HEK293 (cell line): ENCODE results near the gene SOX6.

Experiments used
- CTCF ChIA-PET: fragments of 350-600 bp; formaldehyde crosslinking; extraction: SDS; loops from one replicate; lab custom pipeline; 2021; ENCODE audit warnings: antibody characterized with exemption; lab: Yijun Ruan, JAX
- POLR2A ChIA-PET: fragments of 300-600 bp; formaldehyde crosslinking; extraction: SDS; loops from one replicate; lab custom pipeline; 2020; ENCODE audit warnings: antibody characterized with exemption, inconsistent platforms; lab: Yijun Ruan, JAX
- H3K27ac ChIP-seq: fragments of 200-500 bp; sonication (Bioruptor generic); 2 replicates; pipeline ENCODE4 v1.5.1; 2014; ENCODE audit warnings: low read depth, low read length, control low read depth, inconsistent platforms; ENCODE audit errors: extremely low read depth
- H3K36me3 ChIP-seq, 2 experiments: fragments of 200-500 bp in 1 of 2; sonication (Bioruptor generic) in 1 of 2; 1 replicate in 1 of 2; 2 replicates in 1 of 2; pipeline ENCODE4 v1.5.1; 2014 to 2017; ENCODE audit warnings: inconsistent platforms in 2 of 2, low read length in 2 of 2; ENCODE audit not compliant: control insufficient read depth in 2 of 2, insufficient read depth in 1 of 2
- H3K4me1 ChIP-seq: fragments of 200-500 bp; sonication (Bioruptor generic); 2 replicates; pipeline ENCODE4 v1.5.1; 2014; ENCODE audit warnings: mild to moderate bottlenecking, low read length, inconsistent platforms; ENCODE audit not compliant: control insufficient read depth, insufficient read depth
- H3K4me3 ChIP-seq: 2 replicates; pipeline ENCODE4 v1.5.1; 2011; ENCODE audit warnings: low read depth, mild to moderate bottlenecking, control low read depth, low read length, moderate library complexity
- H3K9me3 ChIP-seq: fragments of 200-500 bp; sonication (Bioruptor generic); 2 replicates; pipeline ENCODE4 v1.5.1; 2014; ENCODE audit warnings: low read depth, low read length, inconsistent platforms; ENCODE audit not compliant: control insufficient read depth, insufficient read depth
- HIC1 ChIP-seq: fragments of 450-650 bp; formaldehyde crosslinking; IDR thresholded peaks from 2 replicates; pipeline ENCODE4 v1.5.1; 2016; ENCODE audit warnings: missing biosample characterization, missing genetic modification characterization
- HOXA7 ChIP-seq: sonication (generic); formaldehyde crosslinking; IDR thresholded peaks from 2 replicates; pipeline ENCODE4 v1.8.1; 2022; ENCODE audit warnings: missing genetic modification reagents, borderline replicate concordance
- KLF10 ChIP-seq: fragments of 450-650 bp; IDR thresholded peaks from 2 replicates; pipeline ENCODE4 v1.5.1; 2018; ENCODE audit warnings: missing biosample characterization, mild to moderate bottlenecking, missing genetic modification characterization
- PRDM6 ChIP-seq: fragments of 450-650 bp; formaldehyde crosslinking; IDR thresholded peaks from 2 replicates; pipeline ENCODE4 v1.5.1; 2017; ENCODE audit warnings: missing biosample characterization, missing genetic modification characterization
- RBAK ChIP-seq: fragments of 450-650 bp; formaldehyde crosslinking; IDR thresholded peaks from 2 replicates; pipeline ENCODE4 v1.5.1; 2016; ENCODE audit warnings: missing biosample characterization, missing genetic modification characterization
- SALL2 ChIP-seq: fragments of 450-650 bp; formaldehyde crosslinking; IDR thresholded peaks from 2 replicates; pipeline ENCODE4 v1.5.0; 2017; ENCODE audit warnings: missing biosample characterization, mild to moderate bottlenecking, missing genetic modification characterization, borderline replicate concordance
- ZFHX2 ChIP-seq: fragments of 450-650 bp; formaldehyde crosslinking; conservative IDR thresholded peaks from 2 replicates; pipeline ENCODE4 v1.5.1; 2016; ENCODE audit warnings: missing biosample characterization, missing genetic modification characterization
- ZNF146 ChIP-seq: fragments of 450-650 bp; formaldehyde crosslinking; IDR thresholded peaks from 2 replicates; pipeline ENCODE4 v1.5.1; 2016; ENCODE audit warnings: missing biosample characterization, missing genetic modification characterization
- ZNF2 ChIP-seq: fragments of 450-650 bp; formaldehyde crosslinking; IDR thresholded peaks from 2 replicates; pipeline ENCODE4 v1.5.1; 2016; ENCODE audit warnings: missing biosample characterization, missing genetic modification characterization
- ZNF292 ChIP-seq: fragments of 450-650 bp; formaldehyde crosslinking; IDR thresholded peaks from 2 replicates; pipeline ENCODE4 v1.5.1; 2016; ENCODE audit warnings: low read depth, missing biosample characterization, missing genetic modification characterization, borderline replicate concordance
- ZNF324 ChIP-seq: fragments of 450-650 bp; formaldehyde crosslinking; IDR thresholded peaks from 2 replicates; pipeline ENCODE4 v1.5.1; 2016; ENCODE audit warnings: missing biosample characterization, missing genetic modification characterization
- ZNF350 ChIP-seq: fragments of 450-650 bp; formaldehyde crosslinking; IDR thresholded peaks from 2 replicates; pipeline ENCODE4 v1.5.0; 2017; ENCODE audit warnings: missing biosample characterization, mild to moderate bottlenecking, missing genetic modification characterization
- ZNF354C ChIP-seq: fragments of 450-650 bp; formaldehyde crosslinking; IDR thresholded peaks from 2 replicates; pipeline ENCODE4 v1.5.1; 2016; ENCODE audit warnings: missing biosample characterization, missing genetic modification characterization, low read depth, borderline replicate concordance
- ZNF37A ChIP-seq: fragments of 450-650 bp; IDR thresholded peaks from 2 replicates; pipeline ENCODE4 v1.5.1; 2018; ENCODE audit warnings: missing biosample characterization, missing genetic modification characterization
- ZNF391 ChIP-seq: fragments of 450-650 bp; formaldehyde crosslinking; IDR thresholded peaks from 2 replicates; pipeline ENCODE4 v1.5.1; 2016; ENCODE audit warnings: low read depth, missing biosample characterization, missing genetic modification characterization, borderline replicate concordance
- ZNF473 ChIP-seq: fragments of 450-650 bp; formaldehyde crosslinking; IDR thresholded peaks from 2 replicates; pipeline ENCODE4 v1.5.1; 2017; ENCODE audit warnings: missing biosample characterization, missing genetic modification characterization
- ZNF548 ChIP-seq: fragments of 450-650 bp; formaldehyde crosslinking; IDR thresholded peaks from 2 replicates; pipeline ENCODE4 v1.5.1; 2016; ENCODE audit warnings: missing biosample characterization, missing genetic modification characterization
- ZNF623 ChIP-seq: fragments of 450-650 bp; formaldehyde crosslinking; IDR thresholded peaks from 2 replicates; pipeline ENCODE4 v1.5.1; 2016; ENCODE audit warnings: missing biosample characterization, missing genetic modification characterization
- ZNF658 ChIP-seq: fragments of 450-650 bp; formaldehyde crosslinking; IDR thresholded peaks from 2 replicates; pipeline ENCODE4; 2016; ENCODE audit warnings: missing biosample characterization, missing genetic modification characterization
- ZNF76 ChIP-seq: fragments of 450-650 bp; formaldehyde crosslinking; IDR thresholded peaks from 2 replicates; pipeline ENCODE4; 2016; ENCODE audit warnings: low read depth, missing biosample characterization, missing genetic modification characterization, borderline replicate concordance
- ZNF785 ChIP-seq: fragments of 450-650 bp; formaldehyde crosslinking; IDR thresholded peaks from 2 replicates; pipeline ENCODE4 v1.5.1; 2016; ENCODE audit warnings: missing biosample characterization, missing genetic modification characterization
- ZNF792 ChIP-seq: fragments of 450-650 bp; formaldehyde crosslinking; IDR thresholded peaks from 2 replicates; pipeline ENCODE4 v1.5.1; 2016; ENCODE audit warnings: missing biosample characterization, missing genetic modification characterization
- ZNF837 ChIP-seq: fragments of 450-650 bp; formaldehyde crosslinking; IDR thresholded peaks from 2 replicates; pipeline ENCODE4 v1.5.1; 2016; ENCODE audit warnings: missing biosample characterization, missing genetic modification characterization
- ZSCAN16 ChIP-seq: fragments of 450-650 bp; formaldehyde crosslinking; IDR thresholded peaks from 2 replicates; pipeline ENCODE4 v1.5.1; 2016; ENCODE audit warnings: missing biosample characterization, missing genetic modification characterization
- TF ChIP-seq, protein P1 (sequence below): fragments of 450-650 bp; formaldehyde crosslinking; IDR thresholded peaks from 2 replicates; pipeline ENCODE4 v1.5.1; 2016; ENCODE audit warnings: missing biosample characterization, missing genetic modification characterization
- TF ChIP-seq, protein P2 (sequence below): fragments of 450-650 bp; formaldehyde crosslinking; IDR thresholded peaks from 2 replicates; pipeline ENCODE4 v1.5.0; 2017; ENCODE audit warnings: missing biosample characterization, missing genetic modification characterization, borderline replicate concordance

Gene SOX6

GRCh38 chr11:16356761-16357393 lies 531 bp upstream of the SOX6 start (continued):
- TF ChIP-seq ZNF391: no peak
- no peak for TF ChIP-seq RBAK
- no peak for TF ChIP-seq ZNF292 (tag by site-specific recombination)
- TF ChIP-seq ZSCAN16 (tag by site-specific recombination): no peak

- TF ChIP-seq ZNF658 (tag by site-specific recombination): no peak
- TF ChIP-seq ZNF623 (tag by site-specific recombination): no peak
- TF ChIP-seq, protein P1, sequence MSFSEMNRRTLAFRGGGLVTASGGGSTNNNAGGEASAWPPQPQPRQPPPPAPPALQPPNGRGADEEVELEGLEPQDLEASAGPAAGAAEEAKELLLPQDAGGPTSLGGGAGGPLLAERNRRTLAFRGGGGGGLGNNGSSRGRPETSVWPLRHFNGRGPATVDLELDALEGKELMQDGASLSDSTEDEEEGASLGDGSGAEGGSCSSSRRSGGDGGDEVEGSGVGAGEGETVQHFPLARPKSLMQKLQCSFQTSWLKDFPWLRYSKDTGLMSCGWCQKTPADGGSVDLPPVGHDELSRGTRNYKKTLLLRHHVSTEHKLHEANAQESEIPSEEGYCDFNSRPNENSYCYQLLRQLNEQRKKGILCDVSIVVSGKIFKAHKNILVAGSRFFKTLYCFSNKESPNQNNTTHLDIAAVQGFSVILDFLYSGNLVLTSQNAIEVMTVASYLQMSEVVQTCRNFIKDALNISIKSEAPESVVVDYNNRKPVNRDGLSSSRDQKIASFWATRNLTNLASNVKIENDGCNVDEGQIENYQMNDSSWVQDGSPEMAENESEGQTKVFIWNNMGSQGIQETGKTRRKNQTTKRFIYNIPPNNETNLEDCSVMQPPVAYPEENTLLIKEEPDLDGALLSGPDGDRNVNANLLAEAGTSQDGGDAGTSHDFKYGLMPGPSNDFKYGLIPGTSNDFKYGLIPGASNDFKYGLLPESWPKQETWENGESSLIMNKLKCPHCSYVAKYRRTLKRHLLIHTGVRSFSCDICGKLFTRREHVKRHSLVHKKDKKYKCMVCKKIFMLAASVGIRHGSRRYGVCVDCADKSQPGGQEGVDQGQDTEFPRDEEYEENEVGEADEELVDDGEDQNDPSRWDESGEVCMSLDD (tag by site-specific recombination): no peak
- TF ChIP-seq ZNF324 (tag by site-specific recombination): no peak
- TF ChIP-seq, protein P2, sequence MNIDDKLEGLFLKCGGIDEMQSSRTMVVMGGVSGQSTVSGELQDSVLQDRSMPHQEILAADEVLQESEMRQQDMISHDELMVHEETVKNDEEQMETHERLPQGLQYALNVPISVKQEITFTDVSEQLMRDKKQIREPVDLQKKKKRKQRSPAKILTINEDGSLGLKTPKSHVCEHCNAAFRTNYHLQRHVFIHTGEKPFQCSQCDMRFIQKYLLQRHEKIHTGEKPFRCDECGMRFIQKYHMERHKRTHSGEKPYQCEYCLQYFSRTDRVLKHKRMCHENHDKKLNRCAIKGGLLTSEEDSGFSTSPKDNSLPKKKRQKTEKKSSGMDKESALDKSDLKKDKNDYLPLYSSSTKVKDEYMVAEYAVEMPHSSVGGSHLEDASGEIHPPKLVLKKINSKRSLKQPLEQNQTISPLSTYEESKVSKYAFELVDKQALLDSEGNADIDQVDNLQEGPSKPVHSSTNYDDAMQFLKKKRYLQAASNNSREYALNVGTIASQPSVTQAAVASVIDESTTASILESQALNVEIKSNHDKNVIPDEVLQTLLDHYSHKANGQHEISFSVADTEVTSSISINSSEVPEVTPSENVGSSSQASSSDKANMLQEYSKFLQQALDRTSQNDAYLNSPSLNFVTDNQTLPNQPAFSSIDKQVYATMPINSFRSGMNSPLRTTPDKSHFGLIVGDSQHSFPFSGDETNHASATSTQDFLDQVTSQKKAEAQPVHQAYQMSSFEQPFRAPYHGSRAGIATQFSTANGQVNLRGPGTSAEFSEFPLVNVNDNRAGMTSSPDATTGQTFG (tag by site-specific recombination): no peak
- no peak for TF ChIP-seq ZNF837 (tag by site-specific recombination)
- Histone ChIP-seq H3K36me3 (no peaks in the 10 kb centered on the region), H3K27ac (no peak overlapping the region), H3K9me3 (no peaks in the 10 kb centered on the region), H3K4me3 (no peak overlapping the region), H3K4me1 (no peaks in the 10 kb centered on the region)
- POLR2A ChIA-PET: no interaction called here
- CTCF ChIA-PET: no interaction called here
These were observed 3.6 kb downstream of the SOX6 start for GRCh38 chr11:16352707-16353106.

GRCh38 chr11:16350125-16350524 lies 6.2 kb downstream of the SOX6 start:
- ChIA-PET CTCF (interaction anchor here (0.7 kb wide), 1 partner anchor 473 kb away, joined by 3 read pairs; no protein-coding TSS in a partner anchor), POLR2A (no interaction called here)
- no peaks in the 10 kb centered on the region for H3K36me3 ChIP-seq
- no peaks in the 10 kb centered on the region for H3K4me1 ChIP-seq
- no peaks in the 10 kb centered on the region for H3K9me3 ChIP-seq
- no peak overlapping the region for H3K4me3 ChIP-seq
- no peak overlapping the region for H3K27ac ChIP-seq
- TF ChIP-seq ZNF354C (tag by site-specific recombination) (no peak), ZNF548 (tag by site-specific recombination) (no peak), HOXA7 (CRISPR knock-in tag) (no peak), PRDM6 (tag by site-specific recombination) (no peak), ZNF37A (tag by site-specific recombination) (no peak), ZNF785 (tag by site-specific recombination) (no peak), KLF10 (no peak), ZNF473 (tag by site-specific recombination) (no peak), ZFHX2 (tag by site-specific recombination) (no peak), HIC1 (tag by site-specific recombination) (no peak), SALL2 (no peak), ZNF792 (tag by site-specific recombination) (no peak), ZNF2 (tag by site-specific recombination) (no peak), ZNF76 (tag by site-specific recombination) (no peak), ZNF350 (tag by site-specific recombination) (no peak), ZNF146 (tag by site-specific recombination) (no peak)
- TF ChIP-seq, all 188 proteins: peak for 0
